HG03139 (cell line): ENCODE data around the gene DSCAML1.
"Not testable (repeated sequence)": the region's sequence is repeated elsewhere in the genome, so short reads cannot be mapped to it uniquely, and the experiment has no call there.

ENCODE experiments used
- ATAC-seq: cut with Tn5 transposase; IDR thresholded peaks from one replicate; pipeline ENCODE4 v1.9.1; 2021; ENCODE audit not compliant: unreplicated experiment

Gene DSCAML1

DNA sequence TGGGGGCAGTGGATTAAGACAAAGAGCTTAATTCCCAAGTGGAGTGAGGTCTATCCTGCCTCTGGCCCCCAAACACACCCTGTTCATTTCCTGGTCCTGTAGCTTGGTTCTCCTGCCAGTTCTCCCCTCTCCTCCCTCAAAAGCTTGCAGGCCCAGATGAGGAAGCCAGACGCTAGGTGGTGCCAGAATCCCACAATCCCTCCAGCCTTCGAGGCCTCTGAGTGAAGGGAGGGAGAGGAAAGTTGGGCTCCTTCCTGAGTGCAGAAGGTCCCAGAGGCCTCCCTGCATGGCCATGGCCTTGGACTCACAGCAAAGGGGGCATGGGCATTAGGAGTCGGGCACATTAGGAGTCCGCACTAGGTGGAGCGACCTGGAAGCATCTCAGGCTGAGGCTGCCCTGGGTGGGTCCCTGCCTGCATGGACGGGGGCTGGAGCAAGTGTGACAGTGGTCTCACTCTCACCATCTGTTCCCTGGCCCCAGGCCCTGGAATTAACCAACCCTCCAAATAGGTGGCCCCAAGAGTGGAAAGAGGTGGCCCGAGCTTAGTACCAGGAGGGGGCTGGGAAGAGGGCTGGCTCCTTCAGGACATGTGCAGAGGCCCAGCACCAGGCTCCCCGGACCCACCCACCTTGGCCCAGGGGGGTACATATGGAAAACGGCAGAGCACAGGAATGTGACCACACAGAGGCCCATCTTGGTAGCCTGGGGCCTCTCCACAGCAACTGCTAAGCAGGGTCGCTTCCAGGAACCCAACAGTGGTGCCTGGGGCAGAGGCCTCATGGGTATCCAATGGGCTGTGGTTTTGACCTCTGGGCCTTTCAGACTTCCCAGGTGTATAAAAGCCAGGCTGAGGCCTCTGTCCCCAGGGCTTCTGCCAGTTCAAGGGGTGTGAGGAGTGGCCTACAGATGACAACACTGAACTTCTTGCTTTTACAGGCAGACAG, 22.4 kb upstream of the DSCAML1 start:
- ATAC-seq, result no peak

DNA sequence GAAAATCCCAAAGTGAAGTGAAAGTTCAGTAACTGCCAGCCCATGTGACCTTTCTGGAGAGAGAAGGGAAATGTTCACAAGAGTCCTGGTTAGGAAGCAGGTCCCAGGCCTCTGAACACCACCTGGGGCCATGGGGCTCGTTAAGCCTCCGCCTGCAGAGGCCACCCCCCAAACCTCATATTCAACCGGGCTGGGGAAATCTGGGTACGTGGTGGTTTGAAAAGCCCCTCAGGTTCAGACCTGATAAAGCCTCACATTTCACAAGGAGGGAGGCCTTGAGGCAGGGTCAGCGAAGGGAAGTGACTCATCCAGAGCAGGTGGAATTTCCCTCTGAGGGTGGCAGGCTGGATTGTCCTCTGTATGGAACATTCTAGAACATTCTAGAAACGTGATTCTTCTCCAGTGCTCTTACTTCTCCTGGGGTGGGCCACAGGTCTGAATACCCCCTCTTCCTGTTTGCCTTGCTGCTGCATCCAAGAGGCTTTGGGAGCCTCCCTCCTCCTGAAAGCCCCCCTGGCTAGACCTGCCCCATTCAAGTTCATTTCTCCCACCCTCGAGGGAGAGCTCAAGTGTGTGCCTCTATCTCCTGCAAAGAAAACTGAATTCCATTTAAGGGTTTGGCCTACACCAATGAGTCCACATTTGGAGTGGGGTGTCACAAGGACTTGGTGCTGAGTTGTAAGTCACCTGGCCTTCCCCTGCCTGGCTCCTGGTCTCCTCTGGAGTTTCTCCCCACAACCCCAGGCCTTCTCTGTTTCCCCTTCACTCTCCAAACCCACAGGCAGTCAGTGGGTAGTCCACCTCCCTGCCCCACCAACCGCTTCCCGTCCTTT, 21.2 kb upstream of the DSCAML1 start:
- no peak for ATAC-seq

DNA sequence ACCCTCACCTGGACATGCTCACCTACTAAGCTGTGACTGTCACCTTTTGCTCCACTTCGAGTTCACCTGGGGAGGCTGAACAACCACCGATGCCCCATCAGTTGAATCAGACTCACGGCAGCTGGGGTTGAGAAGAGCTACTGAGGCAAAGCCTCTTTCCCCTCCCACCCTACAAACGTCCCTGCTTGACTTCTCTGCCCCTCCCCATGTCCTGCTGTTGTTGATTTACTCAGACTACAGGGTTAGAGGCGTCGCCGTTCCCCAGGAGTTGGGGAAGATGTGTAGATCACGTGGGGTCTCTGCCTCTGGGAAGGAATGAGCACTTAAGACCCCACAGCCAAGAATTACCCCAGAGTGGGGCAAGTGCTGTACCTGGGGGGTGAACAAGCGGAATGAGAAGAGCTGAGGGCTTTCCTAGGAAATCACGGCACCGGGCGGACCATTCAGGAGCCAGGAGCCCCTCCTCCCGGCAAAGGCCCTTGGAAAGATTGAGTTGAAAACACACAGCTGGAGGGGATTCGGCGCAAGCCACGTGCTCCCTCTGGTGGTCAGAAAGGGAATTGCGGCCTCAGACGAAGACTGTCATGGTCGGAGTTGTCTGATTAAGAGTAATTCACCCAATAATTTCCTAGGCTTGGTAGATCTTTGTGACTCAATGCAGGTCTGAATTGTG, 20.5 kb upstream of the DSCAML1 start:
- no peak for ATAC-seq

DNA sequence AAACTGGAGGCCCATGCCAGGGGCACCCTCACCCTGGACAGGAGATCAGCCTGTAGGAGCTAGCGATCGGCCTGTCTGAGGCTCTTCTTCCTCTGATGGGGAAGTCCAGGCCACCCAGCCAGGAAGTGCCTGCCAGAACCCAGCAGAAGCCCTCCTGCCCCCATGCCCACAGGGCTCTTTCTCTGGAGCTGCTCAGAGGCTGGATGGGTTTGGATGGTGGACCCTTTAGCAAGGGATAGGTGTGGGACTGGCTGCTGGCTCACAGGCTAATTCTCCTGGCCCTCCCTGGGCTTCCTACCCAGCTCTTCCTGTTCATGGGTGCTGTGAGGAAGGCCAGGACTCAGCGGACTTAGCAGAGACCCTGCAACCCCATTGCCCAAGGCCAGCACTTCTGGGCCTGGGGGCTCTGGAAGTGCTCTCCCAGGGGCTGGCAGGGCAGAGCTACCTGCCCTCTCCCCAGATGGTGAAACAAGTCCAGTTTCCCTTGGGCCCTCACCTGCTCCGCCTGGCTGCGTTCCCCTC, 19.9 kb upstream of the DSCAML1 start:
- ATAC-seq, result no peak

DNA sequence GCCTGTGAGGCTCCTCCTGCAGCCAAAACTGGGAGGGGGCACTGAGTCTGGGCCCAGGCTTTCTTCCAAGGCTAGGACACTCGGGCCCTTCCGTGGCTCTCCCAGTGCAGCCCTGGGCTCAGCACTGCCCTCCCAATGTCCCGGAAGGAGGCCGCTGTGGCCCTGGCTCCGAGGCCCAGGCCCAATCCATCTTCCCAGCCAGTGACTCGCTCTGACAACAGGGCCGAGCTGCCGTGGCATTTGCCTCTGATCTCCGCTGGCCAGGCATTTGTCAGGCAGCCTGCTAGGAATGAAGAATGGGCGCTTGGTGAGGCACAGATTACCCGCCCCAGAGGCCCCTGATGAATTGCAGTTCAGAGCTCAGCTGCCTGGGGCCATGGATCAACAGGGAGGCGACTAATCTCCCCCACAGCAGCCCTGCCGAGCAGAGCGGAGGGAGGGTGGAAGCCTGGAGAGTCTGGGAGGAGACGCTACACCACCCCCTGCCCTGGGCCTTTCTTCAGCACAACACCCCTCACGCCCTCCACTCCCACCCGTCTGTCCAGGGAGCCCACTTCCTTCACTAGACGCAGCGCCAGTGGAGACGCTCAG, 19.2 kb upstream of the DSCAML1 start:
- ATAC-seq, result no peak

DNA sequence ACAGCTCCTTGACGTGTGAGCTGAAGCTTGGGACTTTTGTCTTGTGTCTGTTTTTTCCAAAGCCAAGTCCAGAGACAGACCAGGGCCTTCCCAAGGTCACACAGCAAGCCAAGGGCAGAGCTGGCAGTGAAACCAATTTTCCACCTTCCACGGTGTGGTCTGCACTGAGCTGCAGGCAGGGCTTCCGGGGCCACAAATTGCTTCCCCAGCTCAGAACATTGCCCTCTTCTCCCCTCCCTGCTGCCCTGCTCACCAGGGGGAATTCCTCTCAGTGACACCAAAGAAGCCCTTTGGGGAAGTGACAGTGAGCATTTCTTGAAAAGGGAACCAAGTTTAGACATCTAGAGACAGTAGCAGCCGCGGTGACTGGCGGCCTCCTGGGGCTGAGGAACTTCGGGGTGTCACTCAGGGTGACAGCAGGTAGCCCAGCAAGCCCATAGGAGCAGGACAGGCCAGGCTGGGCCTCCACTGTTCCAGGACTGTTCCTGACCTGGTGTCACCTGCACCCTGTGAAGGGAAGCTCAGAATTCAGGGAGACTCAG, 18.3 kb upstream of the DSCAML1 start:
- ATAC-seq, result peak; percentile 42

DNA sequence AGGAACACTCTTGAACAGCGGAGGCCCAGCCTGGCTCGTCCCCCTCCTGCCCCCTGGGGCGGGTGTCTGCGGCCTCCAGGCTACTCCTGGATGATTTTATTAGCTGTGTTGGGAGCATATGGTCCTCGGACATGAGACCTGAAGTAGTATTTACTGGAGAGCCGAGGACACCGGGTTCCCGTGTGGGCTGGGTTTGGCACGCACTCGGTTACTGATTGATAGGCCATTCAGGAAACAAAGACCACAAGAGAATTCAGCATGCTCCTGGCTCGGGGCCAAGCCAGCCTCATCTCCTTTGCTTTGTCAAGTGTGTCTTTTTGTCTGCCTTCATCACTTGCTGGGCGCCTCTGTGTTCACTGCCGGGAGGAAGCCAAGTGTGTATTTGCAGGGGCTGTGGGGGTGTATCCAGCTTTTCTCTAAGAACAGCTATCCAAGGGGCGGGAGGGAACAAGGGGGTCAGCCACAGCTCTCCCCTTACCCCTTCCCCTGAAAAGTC, 17.8 kb upstream of the DSCAML1 start:
- peak; percentile 36 for ATAC-seq

DNA sequence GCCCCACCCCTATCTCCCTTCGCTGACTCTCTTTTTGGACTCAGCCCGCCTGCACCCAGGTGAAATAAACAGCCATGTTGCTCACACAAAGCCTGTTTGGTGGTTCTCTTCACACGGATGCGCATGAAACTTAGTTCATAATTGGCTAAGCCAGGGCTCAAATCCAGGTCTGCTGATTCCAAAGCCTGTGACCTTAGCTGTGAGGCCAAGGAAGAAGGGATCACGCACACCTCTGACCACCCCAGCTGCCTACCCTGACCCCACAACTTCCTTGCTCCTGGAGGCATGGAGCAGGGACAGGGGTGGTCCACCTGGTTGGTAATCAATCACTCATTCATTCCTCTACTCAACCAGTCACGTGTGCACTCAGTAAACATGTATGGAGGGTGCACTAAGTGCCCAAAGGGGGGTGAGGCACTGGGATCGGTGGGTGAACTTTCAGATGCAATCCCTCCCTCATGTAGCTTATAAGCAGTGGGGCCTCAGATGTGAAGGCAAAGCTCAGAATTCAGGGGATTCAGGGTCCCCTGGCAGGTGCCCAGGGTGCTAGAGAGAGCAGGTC, 17.3 kb upstream of the DSCAML1 start:
- ATAC-seq, result peak; percentile 2

DNA sequence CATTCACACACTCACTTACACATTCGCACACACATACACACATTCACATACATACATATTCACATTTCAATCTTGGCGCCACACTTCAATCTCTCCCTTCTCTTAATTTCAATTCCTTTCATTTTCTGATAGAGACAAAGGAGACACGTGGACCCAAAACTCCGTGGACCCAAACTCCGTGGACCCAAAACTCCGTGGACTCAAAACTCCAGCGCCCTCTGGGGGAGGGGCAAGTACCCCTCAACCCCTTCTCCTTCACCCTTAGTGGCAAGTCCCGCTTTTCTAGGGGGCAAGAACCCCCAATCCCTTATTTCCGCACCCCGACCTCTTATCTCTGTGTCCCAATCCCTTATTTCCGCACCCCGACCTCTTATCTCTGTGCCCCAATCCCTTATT, 13.0 kb upstream of the DSCAML1 start:
- ATAC-seq, result not testable (repeated sequence)

DNA sequence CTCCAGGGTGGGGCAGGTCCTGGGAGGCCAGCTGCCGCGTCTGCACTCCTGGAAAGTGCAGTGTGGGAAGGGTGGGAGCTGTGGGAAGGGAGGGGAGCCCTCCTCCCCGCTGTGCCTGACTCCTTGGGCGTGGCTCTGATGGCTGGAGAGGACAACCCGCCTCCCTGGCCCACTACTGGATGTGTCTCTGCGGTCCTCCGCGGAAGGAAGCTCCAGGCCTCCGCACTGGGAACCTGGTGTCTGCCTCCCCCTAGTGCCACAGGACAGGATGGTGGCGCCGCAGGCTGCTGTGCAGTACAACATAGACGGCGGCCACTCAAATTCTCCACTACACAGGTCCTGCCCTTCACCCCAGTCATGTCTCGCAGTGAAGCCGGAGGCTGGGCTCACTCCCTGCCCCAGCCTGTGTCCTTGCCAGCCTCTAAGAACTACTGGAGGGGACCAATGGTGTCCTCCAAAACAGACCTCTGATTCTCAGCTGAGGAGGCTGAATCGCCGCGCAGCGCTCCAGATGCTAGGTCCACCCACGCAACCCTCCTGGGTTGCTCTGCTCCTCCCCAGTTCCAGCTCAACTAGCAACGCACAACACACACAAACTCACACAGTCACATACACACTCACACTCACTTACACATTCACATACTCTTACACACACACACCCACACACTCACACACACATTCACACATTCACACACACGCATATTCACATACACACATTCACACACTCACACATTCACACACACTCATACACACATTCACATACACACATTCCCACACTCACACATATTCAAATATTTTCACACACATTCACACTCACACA, 12.4 kb upstream of the DSCAML1 start:
- ATAC-seq, result no peak

DNA sequence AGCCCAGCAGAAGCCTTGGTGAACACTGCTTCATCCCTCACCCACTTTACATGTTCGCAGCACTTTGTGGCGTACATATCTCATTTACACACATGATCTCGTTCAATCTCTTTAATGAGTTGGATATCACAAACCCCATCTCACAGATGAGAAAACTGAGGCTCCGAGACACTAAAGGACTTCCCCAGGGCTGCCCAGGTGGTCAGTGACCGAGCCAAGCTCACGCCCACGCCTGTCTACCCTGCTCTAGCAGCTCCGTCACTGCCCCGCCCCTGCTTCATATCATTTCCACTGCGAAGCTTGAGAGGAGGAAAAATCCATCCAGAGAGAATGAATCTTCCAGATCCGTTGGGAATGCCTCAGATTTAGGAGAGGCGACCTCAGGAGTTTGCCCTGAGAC, 11.8 kb upstream of the DSCAML1 start:
- ATAC-seq, result no peak

DNA sequence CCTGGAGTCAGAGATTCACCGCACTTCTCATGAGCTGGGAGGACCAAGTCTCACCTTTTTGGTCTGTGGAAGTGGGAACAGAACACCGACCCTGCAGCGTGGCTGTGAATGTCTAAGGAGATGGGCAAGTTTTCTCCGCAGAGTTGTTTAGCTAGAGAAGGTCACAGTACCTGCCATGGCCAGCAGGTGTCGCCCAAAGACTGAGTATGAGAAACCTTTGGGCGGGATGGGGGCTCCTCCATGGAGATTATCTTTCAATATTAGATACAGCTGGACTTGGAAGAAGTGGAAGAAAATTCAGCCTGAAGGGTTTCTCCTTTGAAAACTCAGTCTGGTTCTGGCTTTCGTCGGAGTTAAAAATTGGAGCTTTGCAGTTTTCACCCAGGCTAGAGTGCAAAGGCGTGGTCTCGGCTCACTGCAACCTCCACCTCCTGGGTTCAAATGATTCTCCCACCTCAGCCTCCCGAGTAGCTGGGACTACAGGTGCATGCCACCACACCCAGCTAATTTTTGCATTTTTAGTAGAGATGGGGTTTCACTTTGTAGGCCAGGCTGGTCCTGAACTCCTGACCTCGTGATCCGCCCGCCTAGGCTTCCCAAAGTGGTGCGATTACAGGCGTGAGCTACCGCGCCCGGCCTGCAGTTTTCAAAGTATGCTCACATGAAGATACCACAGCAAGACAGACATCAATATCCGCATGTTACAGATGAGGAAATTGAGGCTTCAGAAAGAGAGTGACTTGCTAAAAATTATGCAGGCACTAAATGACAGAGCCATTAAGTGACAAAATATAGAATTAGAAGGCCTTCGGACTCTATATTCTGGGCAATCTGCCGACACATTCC, 10.7 kb upstream of the DSCAML1 start:
- no peak for ATAC-seq

DNA sequence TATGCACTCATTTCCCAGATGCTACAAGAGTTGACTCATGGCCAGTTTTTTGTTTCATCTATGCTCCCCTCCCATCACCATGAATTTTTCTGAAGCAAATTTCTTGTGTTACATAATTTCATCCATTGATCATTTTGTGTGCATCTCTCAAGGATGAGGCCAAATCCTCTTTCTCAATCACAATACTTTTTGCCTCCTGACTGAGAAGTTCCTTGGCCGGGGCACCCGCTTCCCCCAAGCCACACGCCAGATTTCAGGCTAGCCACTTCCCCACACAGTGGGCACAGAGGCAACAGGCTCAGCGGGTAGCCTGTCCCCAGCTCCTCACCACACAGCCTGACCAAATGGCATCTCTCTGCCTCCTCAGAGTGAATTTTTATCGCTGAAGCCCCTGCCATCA, 9.8 kb upstream of the DSCAML1 start:
- no peak for ATAC-seq

DNA sequence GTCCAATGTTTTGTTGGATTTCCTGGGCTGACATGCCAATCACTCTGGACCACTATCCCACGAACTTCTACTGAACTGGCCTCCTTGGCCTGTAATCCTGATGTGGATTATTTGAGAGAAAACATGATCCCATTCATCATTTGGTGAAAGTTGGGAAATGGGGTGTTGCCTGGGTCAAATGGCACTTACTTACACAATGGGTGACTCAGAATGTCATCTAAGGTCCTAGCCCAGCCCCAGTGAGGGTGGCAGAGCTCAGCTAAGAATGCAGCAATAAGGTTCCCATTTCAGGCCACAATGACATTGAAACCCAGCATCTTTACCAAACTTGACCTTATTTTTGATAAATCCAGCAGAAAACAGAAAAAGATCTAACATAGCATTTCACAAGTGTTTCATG, 8.0 kb upstream of the DSCAML1 start:
- ATAC-seq, result no peak

DNA sequence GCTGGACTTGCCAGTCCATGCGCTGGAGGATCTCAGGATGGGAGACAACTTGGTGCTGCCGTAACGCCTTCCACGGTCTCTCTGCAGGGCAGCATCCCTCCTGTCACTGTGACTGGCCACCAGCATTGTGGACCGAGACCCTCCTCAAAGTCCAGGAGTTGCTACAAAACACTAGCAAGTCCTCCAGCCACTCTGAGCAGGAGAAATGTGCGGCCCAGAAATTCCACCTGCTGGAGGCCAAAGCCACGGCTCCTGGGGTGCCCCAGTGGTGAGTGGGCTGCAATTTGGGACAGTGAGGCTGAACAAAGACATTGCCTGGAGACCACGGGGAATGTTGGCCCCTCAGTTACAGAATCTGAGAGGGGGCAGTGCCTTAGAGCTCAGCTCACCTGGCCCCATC, 6.9 kb upstream of the DSCAML1 start:
- no peak for ATAC-seq

DNA sequence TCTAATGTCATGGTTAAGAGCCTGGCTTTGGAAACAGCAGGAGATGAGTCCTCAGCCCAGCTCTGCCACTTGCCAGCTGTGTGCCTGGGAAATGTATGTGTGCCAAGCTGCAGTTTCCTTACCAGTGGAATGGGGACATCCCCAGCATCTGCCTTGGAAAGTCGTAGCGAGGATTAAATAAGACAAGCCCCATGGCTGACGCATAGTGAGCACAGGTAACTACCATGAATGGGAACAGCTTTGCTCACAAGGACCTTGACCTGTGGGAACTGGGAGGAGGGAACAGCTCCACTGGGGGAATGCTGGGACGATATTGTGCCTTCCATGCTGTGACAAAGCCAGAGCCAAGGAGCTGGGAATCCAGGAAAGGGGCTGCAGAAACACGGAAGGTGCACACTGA, 2.6 kb upstream of the DSCAML1 start:
- no peak for ATAC-seq

DNA sequence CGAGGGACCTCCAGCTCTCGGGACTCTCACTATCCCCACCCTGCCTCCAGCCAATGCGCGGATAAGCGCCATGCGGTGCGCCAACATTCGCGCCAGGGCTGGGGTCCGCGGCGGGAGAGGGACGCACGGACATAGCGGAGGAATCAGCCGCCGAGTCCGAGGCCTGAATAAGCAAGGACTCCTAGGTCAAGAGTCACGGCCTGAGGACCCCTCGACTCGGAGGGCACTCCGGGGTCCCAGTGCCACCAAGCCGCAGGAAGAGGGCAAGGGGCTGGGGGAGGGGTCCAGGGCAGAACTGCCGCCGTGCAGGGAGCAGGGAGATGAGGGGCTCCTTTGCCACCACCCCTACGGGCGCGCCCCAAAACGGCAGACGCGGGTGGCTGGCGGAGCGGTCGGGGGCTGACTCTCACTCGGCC, 552 bp downstream of the DSCAML1 start:
- ATAC-seq, result no peak
